ENCODE data around the gene MIOX. TPM values are rescaled to one million over a fixed set of nuclear protein-coding genes. Genes with fewer than 3 reads are reported as not detected.
A peak's percentile ranks its signal among the peaks of the same experiment; 100 is the strongest.

The MIOX gene
- total RNA-seq, 1 donor from 2014 or later: 0.99 TPM

DNA sequence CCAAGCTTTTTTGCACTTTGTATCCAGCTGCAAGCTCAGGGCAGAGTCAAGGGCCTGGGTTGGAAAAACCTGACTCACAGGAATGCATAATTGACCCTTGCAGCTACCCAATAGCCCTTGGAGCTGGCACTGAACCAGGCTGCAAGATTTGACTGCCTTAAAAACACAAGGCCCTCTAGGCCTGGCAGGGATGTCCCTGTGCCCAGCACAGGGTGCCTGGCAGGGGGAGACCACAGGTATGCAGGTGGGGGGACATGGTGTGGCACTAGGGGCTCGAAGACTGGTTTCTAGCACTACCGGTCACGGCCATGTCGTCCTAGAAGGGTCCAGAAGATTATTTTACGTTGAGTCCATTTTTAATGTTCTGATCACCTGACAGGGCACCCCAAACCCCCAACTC is 42.0 kb upstream of the MIOX start:
- peaks cover 17% of the 10 kb centered on the region for H3K4me1 Mint-ChIP-seq (ENCODE audit: low read depth)
- peaks cover 13% of the 10 kb centered on the region for H3K36me3 Mint-ChIP-seq (ENCODE audit: low read depth)
- no peak overlapping the region for H3K27ac Mint-ChIP-seq (ENCODE audit: unreplicated experiment)
- H3K27me3 Mint-ChIP-seq (ENCODE audit: low read depth): no peaks in the 10 kb centered on the region
- no peak overlapping the region for H3K4me3 Mint-ChIP-seq (ENCODE audit: unreplicated experiment)
- TF ChIP-seq, protein P1, sequence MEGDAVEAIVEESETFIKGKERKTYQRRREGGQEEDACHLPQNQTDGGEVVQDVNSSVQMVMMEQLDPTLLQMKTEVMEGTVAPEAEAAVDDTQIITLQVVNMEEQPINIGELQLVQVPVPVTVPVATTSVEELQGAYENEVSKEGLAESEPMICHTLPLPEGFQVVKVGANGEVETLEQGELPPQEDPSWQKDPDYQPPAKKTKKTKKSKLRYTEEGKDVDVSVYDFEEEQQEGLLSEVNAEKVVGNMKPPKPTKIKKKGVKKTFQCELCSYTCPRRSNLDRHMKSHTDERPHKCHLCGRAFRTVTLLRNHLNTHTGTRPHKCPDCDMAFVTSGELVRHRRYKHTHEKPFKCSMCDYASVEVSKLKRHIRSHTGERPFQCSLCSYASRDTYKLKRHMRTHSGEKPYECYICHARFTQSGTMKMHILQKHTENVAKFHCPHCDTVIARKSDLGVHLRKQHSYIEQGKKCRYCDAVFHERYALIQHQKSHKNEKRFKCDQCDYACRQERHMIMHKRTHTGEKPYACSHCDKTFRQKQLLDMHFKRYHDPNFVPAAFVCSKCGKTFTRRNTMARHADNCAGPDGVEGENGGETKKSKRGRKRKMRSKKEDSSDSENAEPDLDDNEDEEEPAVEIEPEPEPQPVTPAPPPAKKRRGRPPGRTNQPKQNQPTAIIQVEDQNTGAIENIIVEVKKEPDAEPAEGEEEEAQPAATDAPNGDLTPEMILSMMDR (IDR thresholded peaks at IDR 0.05): no peak
- no peak for DNase-seq (ENCODE audit: low spot score)
- no peaks in the 10 kb centered on the region for H3K9me3 Mint-ChIP-seq (ENCODE audit: low read depth)

DNA sequence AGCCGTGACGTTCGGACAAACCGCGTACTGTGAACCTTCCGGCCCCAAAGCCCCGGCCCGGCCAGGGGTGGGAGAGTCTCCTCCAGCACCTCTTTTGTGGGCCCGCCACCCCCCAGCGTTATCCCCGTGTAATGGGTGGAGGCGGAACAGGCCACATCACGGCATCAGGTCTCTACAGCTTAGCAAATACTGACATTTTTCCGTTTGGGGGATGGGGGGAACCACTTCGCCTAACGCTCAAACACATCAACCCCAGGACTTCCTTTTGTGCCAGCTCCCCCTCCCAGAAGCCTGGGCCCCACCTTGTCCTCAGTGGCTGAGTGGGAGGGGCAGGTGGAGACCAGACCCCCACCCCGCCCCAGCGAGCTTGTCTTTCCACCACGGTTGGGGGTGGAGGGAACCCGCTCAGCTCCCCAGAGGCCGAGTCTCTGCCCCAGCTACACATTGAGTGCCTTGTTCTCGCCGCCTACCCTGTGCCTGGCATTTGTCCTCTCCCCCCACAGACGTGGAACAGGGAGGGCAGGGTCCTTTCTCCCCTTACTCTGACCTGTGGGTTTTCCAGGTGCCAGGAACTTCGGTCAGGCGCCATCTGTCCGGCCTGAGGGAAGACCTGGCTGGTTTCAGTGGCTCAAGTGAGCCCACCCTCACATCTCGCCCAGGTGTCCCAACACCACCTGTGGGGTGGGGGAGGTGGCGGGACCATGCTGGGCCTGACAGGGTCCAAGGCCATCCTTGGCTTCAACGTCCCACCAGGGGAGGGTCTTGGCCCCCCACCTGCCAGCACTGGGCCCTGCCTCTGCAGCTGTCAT is 41.4 kb upstream of the MIOX start:
- Mint-ChIP-seq H3K4me3 (ENCODE audit: unreplicated experiment) (no peak overlapping the region), H3K27ac (ENCODE audit: unreplicated experiment) (peak overlapping the region; percentile 74), H3K27me3 (ENCODE audit: low read depth) (no peaks in the 10 kb centered on the region), H3K4me1 (ENCODE audit: low read depth) (peaks cover 17% of the 10 kb centered on the region), H3K36me3 (ENCODE audit: low read depth) (peaks cover 13% of the 10 kb centered on the region), H3K9me3 (ENCODE audit: low read depth) (no peaks in the 10 kb centered on the region)
- DNase-seq (ENCODE audit: low spot score): no peak
- TF ChIP-seq, protein P1 (IDR thresholded peaks at IDR 0.05): no peak

DNA sequence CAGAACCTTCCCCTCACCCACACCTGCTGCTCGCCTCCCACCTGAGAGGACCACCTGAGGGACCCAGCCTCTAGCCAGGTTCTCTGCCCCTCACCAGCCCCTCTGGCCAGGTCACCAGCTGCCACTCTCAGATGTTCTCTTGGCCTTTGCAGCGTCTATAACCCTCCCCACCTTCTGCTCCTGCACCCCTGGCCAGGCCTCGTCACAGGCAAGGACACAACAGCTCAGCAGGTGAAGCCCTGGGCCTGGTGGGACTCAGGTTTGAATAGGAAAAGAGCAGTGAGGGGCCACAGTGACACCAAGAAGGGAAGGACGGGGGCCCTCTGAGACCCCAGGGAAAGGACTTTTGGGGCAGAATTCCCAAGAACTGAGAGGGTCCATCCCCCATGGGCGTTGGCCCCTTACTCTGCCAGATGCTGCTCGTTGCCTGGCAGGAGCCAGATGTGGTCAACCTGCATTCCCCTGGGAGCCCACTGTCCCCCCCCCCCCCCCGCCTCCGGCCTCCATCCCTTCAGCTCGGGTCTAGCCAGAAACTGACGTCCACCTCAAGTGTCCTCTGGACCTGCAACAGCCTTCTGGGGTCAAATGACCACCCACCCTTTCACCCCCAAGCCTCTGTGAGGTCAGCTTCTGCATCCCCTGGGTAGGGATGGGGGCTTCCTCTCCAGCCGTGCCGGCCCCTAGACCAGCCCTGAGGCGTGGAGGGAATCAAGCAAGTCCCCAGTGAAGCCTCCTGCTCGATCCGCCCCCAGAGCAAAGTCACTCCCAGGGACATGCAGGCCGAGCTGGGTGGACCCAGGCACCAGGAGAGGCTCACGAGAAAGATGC is 40.6 kb upstream of the MIOX start:
- H3K9me3 Mint-ChIP-seq (ENCODE audit: low read depth): no peaks in the 10 kb centered on the region
- DNase-seq (ENCODE audit: low spot score): no peak
- no peak overlapping the region for H3K27ac Mint-ChIP-seq (ENCODE audit: unreplicated experiment)
- peaks cover 17% of the 10 kb centered on the region for H3K4me1 Mint-ChIP-seq (ENCODE audit: low read depth)
- TF ChIP-seq, protein P1 (IDR thresholded peaks at IDR 0.05): no peak
- no peaks in the 10 kb centered on the region for H3K27me3 Mint-ChIP-seq (ENCODE audit: low read depth)
- H3K4me3 Mint-ChIP-seq (ENCODE audit: unreplicated experiment): no peak overlapping the region
- peaks cover 15% of the 10 kb centered on the region for H3K36me3 Mint-ChIP-seq (ENCODE audit: low read depth)

DNA sequence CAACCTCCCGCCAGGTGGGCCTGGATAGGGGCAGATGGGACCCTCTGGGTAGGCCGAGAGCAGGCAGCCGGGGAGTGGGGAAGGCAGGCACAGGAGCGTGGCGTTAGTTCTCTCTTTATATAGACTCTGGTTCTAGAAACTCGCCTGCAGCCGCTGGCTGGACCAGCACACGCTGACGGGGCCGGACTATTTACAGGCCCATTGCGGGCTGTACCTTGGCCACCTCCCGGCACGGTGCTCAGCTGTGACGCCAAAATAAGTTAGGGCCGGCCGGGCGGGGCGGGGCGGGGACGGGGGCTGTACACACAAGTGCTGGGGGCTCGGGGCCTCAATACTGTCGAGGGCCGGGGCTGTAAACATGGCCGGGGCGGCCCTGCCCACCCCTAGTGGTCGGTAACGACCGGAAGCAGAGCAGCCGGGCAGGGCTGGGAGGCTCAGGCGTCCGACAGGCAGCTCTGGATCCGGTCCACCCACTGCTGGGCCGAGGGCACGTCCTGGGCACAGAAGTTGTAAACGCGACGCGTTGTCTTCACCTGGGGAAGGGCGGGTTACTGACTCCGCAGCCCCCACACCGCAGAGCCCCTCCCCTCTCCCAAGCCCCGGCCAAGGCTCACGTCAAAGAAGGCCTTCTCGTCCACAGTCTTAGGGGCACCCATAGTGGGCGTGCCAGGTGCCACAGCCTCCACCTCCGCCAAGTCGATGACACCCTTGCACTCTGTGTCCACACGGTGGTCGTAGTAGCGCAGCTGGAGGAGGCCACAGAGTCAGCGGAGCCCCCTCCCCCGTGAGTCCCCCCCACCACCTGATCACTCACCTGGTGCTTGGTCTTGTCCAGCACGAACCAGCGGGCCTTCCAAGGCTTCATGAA is 39.7 kb upstream of the MIOX start:
- Mint-ChIP-seq H3K27ac (ENCODE audit: unreplicated experiment) (no peak overlapping the region), H3K4me1 (ENCODE audit: low read depth) (peaks cover 17% of the 10 kb centered on the region), H3K9me3 (ENCODE audit: low read depth) (no peaks in the 10 kb centered on the region), H3K4me3 (ENCODE audit: unreplicated experiment) (no peak overlapping the region), H3K36me3 (ENCODE audit: low read depth) (peaks cover 18% of the 10 kb centered on the region), H3K27me3 (ENCODE audit: low read depth) (no peaks in the 10 kb centered on the region)
- TF ChIP-seq, protein P1 (IDR thresholded peaks at IDR 0.05): no peak
- no peak for DNase-seq (ENCODE audit: low spot score)
